H1 (cell line): Measurements from ENCODE around the gene GALNTL6. TPM values are rescaled to one million over a fixed set of nuclear protein-coding genes. Genes with fewer than 3 reads are reported as not detected.

Experiments
- CTCF ChIA-PET: fragments of 300-600 bp; sonication (Branson Sonifier 250); formaldehyde crosslinking; loops from one replicate; lab custom pipeline; 2021; ENCODE audit not compliant: partially characterized antibody; lab: Charles Lee
- POLR2A ChIA-PET: fragments of 300-600 bp; sonication (Branson Sonifier 250); formaldehyde crosslinking; loops from one replicate; lab custom pipeline; 2021; ENCODE audit warnings: inconsistent platforms; ENCODE audit not compliant: partially characterized antibody; lab: Charles Lee
- DNase-seq, 2 experiments: peaks; one replicate each; pipeline versions ENCODE4 v3.0.0 to v3.0.0-alpha.2; 2010 to 2022; ENCODE audit warnings: low spot score in 2 of 2, low read depth in 1 of 2, mixed read lengths in 1 of 2
- FAIRE-seq: peaks from 2 replicates; lab custom pipeline; 2011; peaks lifted over from hg19 to GRCh38; lab: Jason Lieb, UNC
- H2AFZ ChIP-seq: 2 replicates; pipeline ENCODE4 v1.8.1; 2012; ENCODE audit warnings: low read length, inconsistent platforms
- H2AK5ac ChIP-seq: 2 replicates; pipeline ENCODE4 v1.6.1; 2013; ENCODE audit warnings: low read depth, low read length
- H2BK120ac ChIP-seq: replicated peaks from 2 replicates; pipeline ENCODE3; 2013; ENCODE audit warnings: low read depth, low read length, inconsistent platforms
- H2BK12ac ChIP-seq: 2 replicates; pipeline ENCODE4 v1.6.1; 2013; ENCODE audit warnings: low read depth, low read length
- H2BK15ac ChIP-seq: 2 replicates; pipeline ENCODE4 v1.6.1; 2013; ENCODE audit warnings: low read length
- H2BK20ac ChIP-seq: 2 replicates; pipeline ENCODE4 v1.6.1; 2013; ENCODE audit warnings: low read length
- H2BK5ac ChIP-seq: 2 replicates; pipeline ENCODE4 v1.6.1; 2013; ENCODE audit warnings: low read depth, low read length
- H3K14ac ChIP-seq: 2 replicates; pipeline ENCODE4 v1.6.1; 2013; ENCODE audit warnings: inconsistent platforms; ENCODE audit not compliant: insufficient read length
- H3K18ac ChIP-seq: 2 replicates; pipeline ENCODE4 v1.6.1; 2013; ENCODE audit warnings: low read length; ENCODE audit errors: extremely low read depth
- H3K23ac ChIP-seq: 2 replicates; pipeline ENCODE4 v1.6.1; 2013; ENCODE audit warnings: inconsistent platforms; ENCODE audit not compliant: insufficient read length
- H3K23me2 ChIP-seq: 2 replicates; pipeline ENCODE4 v1.6.1; 2013; ENCODE audit warnings: low read depth, low read length
- H3K27ac ChIP-seq: 2 replicates; pipeline ENCODE4 v1.6.1; 2011; ENCODE audit warnings: low read depth, low read length, inconsistent platforms
- H3K27me3 ChIP-seq, 4 experiments: replicated peaks in 1 of 4; 1 replicate in 1 of 4; 2 replicates in 3 of 4; pipeline versions ENCODE4 v1.6.1 to v1.8.1; 2011 to 2013; ENCODE audit warnings: low read length in 3 of 4, mild to moderate bottlenecking in 3 of 4, inconsistent platforms in 2 of 4, mixed read lengths in 2 of 4, moderate library complexity in 1 of 4; ENCODE audit not compliant: control insufficient read depth in 3 of 4, insufficient read depth in 3 of 4; ENCODE audit errors: extremely low read depth in 1 of 4
- H3K36me3 ChIP-seq, 4 experiments: 2 replicates each; pipeline versions ENCODE4 v1.6.1 to v1.8.1; 2011 to 2013; ENCODE audit warnings: mild to moderate bottlenecking in 4 of 4, low read length in 3 of 4, moderate library complexity in 2 of 4, control low read depth in 1 of 4, inconsistent platforms in 1 of 4; ENCODE audit not compliant: insufficient read depth in 4 of 4, control insufficient read depth in 2 of 4
- H3K4ac ChIP-seq: replicated peaks from 2 replicates; pipeline ENCODE3; 2013; ENCODE audit warnings: low read length, low read depth, mixed read lengths, inconsistent platforms; ENCODE audit not compliant: insufficient read length
- H3K4me1 ChIP-seq, 4 experiments: replicated peaks in 1 of 4; 1 replicate in 1 of 4; 2 replicates in 3 of 4; pipeline versions ENCODE4 v1.6.1 to v1.8.1; 2011 to 2013; ENCODE audit warnings: low read length in 3 of 4, inconsistent platforms in 2 of 4, mixed read lengths in 1 of 4; ENCODE audit not compliant: insufficient read depth in 4 of 4, control insufficient read depth in 3 of 4
- H3K4me2 ChIP-seq, 2 experiments: 2 replicates each; pipeline versions ENCODE4 v1.6.1 to v1.8.1; 2011 to 2013; ENCODE audit warnings: low read depth in 2 of 2, low read length in 2 of 2, control low read depth in 1 of 2, inconsistent platforms in 1 of 2, mild to moderate bottlenecking in 1 of 2; ENCODE audit not compliant: insufficient read depth in 1 of 2
- H3K4me3 ChIP-seq, 4 experiments: fragments of 200-600, 300-600 bp in 1 of 4; sonication (generic), shearing (Covaris generic), sonication (Bioruptor Twin) in 1 of 4; 2 replicates each; pipeline versions ENCODE4 v1.5.1 to v1.8.1; 2011 to 2016; ENCODE audit warnings: low read length in 4 of 4, low read depth in 3 of 4, control low read depth in 2 of 4, inconsistent platforms in 2 of 4, mild to moderate bottlenecking in 2 of 4, mixed read lengths in 1 of 4, moderate library complexity in 1 of 4; ENCODE audit not compliant: insufficient read depth in 2 of 4; ENCODE audit errors: extremely low read depth in 1 of 4
- H3K56ac ChIP-seq: replicated peaks from 2 replicates; pipeline ENCODE3; 2013; ENCODE audit warnings: low read depth, mild to moderate bottlenecking, mixed read lengths, low read length, inconsistent platforms; ENCODE audit not compliant: insufficient read length
- H3K79me1 ChIP-seq: 2 replicates; pipeline ENCODE4 v1.6.1; 2013; ENCODE audit warnings: low read depth, low read length, control low read depth
- H3K79me2 ChIP-seq, 2 experiments: 2 replicates each; pipeline versions ENCODE4 v1.6.1 to v1.8.1; 2012 to 2013; ENCODE audit warnings: low read length in 2 of 2, mild to moderate bottlenecking in 2 of 2, inconsistent platforms in 1 of 2; ENCODE audit not compliant: insufficient read depth in 2 of 2, control insufficient read depth in 1 of 2
- H3K9ac ChIP-seq, 4 experiments: replicated peaks in 1 of 4; 1 replicate in 1 of 4; 2 replicates in 3 of 4; pipeline versions ENCODE4 v1.6.1 to v1.8.1; 2011 to 2013; ENCODE audit warnings: low read depth in 3 of 4, low read length in 3 of 4, control low read depth in 2 of 4, mild to moderate bottlenecking in 2 of 4, moderate library complexity in 2 of 4, inconsistent platforms in 1 of 4; ENCODE audit errors: extremely low read depth in 1 of 4
- H3K9me3 ChIP-seq, 2 experiments: 2 replicates each; pipeline versions ENCODE4 v1.6.1 to v1.8.1; 2012 to 2013; ENCODE audit warnings: mild to moderate bottlenecking in 2 of 2, moderate library complexity in 2 of 2, control low read depth in 1 of 2, inconsistent platforms in 1 of 2, low read depth in 1 of 2, low read length in 1 of 2, mixed read lengths in 1 of 2; ENCODE audit not compliant: insufficient read depth in 2 of 2
- H4K20me1 ChIP-seq, 2 experiments: replicated peaks in 1 of 2; 2 replicates each; pipeline versions ENCODE3 to v1.8.1; 2011 to 2013; ENCODE audit warnings: inconsistent platforms in 2 of 2, low read length in 2 of 2, mild to moderate bottlenecking in 1 of 2; ENCODE audit not compliant: insufficient read depth in 2 of 2, control insufficient read depth in 1 of 2
- H4K5ac ChIP-seq: 2 replicates; pipeline ENCODE4 v1.6.1; 2013; ENCODE audit warnings: low read length, low read depth, mixed read lengths, inconsistent platforms; ENCODE audit not compliant: insufficient read length
- H4K8ac ChIP-seq: 2 replicates; pipeline ENCODE4 v1.8.0; 2013; ENCODE audit warnings: mild to moderate bottlenecking, moderate library complexity, low read length, inconsistent platforms; ENCODE audit not compliant: insufficient read depth; ENCODE audit errors: extremely low read depth
- H4K91ac ChIP-seq: replicated peaks from 2 replicates; pipeline ENCODE3; 2013; ENCODE audit warnings: low read length, mixed read lengths, inconsistent platforms; ENCODE audit not compliant: insufficient read length
- BACH1 ChIP-seq: IDR thresholded peaks from 2 replicates; pipeline ENCODE4 v1.6.1; 2012; ENCODE audit warnings: low read length, improper control_type of control experiment
- CEBPB ChIP-seq: IDR thresholded peaks from 2 replicates; pipeline ENCODE4 v1.6.1; 2012; ENCODE audit warnings: low read depth, low read length
- CTCF ChIP-seq, 3 experiments: IDR thresholded peaks; 1 replicate in 2 of 3; 2 replicates in 1 of 3; pipeline versions ENCODE4 v1.5.1 to v1.6.1; 2011; ENCODE audit warnings: low read length in 3 of 3, mild to moderate bottlenecking in 3 of 3, inconsistent platforms in 2 of 3, low read depth in 1 of 3, moderate library complexity in 1 of 3; ENCODE audit not compliant: insufficient read depth in 1 of 3; ENCODE audit errors: control extremely low read depth in 1 of 3
- FOSL1 ChIP-seq: IDR thresholded peaks from 2 replicates; pipeline ENCODE4 v1.6.1; 2011; ENCODE audit warnings: mild to moderate bottlenecking, low read depth, low read length, moderate library complexity; ENCODE audit not compliant: insufficient read depth
- KDM4A ChIP-seq: IDR thresholded peaks from one replicate; pipeline ENCODE4 v1.7.1; 2012; ENCODE audit warnings: low read depth, mild to moderate bottlenecking, moderate library complexity, low read length, inconsistent platforms; ENCODE audit not compliant: severe bottlenecking
- KDM5A ChIP-seq: fragments of 200-600 bp; IDR thresholded peaks from 2 replicates; pipeline ENCODE4 v1.7.1; 2012; ENCODE audit warnings: mild to moderate bottlenecking, low read length, inconsistent platforms, mixed read lengths
- POLR2A ChIP-seq, 2 experiments: IDR thresholded peaks; 1 replicate in 1 of 2; 2 replicates in 1 of 2; pipeline ENCODE4 v1.6.1; 2011; ENCODE audit warnings: low read depth in 2 of 2, low read length in 2 of 2, mild to moderate bottlenecking in 2 of 2; ENCODE audit errors: control extremely low read depth in 1 of 2
- RFX5 ChIP-seq: IDR thresholded peaks from 2 replicates; pipeline ENCODE4 v1.6.1; 2011; ENCODE audit warnings: low read depth, low read length, improper control_type of control experiment, borderline replicate concordance
- RNF2 ChIP-seq: fragments of 200-900, 300-1000 bp; sonication (generic); IDR thresholded peaks from 2 replicates; pipeline ENCODE4 v1.7.1; 2016; ENCODE audit warnings: borderline replicate concordance, low read depth, mild to moderate bottlenecking, antibody characterized with exemption, low read length; ENCODE audit not compliant: poor library complexity, severe bottlenecking; ENCODE audit errors: missing control alignments
- SP2 ChIP-seq: IDR thresholded peaks from 2 replicates; pipeline ENCODE4 v1.6.1; 2012; ENCODE audit warnings: mild to moderate bottlenecking, low read length, inconsistent platforms
- SUZ12 ChIP-seq: fragments of 200-600 bp; sonication (generic); IDR thresholded peaks from 2 replicates; pipeline ENCODE4 v1.6.1; 2012; ENCODE audit warnings: mild to moderate bottlenecking, inconsistent platforms, low read length, moderate library complexity, mixed read lengths
- TAF1 ChIP-seq: IDR thresholded peaks from 2 replicates; pipeline ENCODE4 v1.6.1; 2011; ENCODE audit warnings: mild to moderate bottlenecking, low read depth, low read length
- WGBS, 2 experiments: shearing (Covaris generic) in 1 of 2; methylation state at CpG; one replicate each; pipeline versions ENCODE4 v1.1.6 to v1.1.7; 2013 to 2015; ENCODE audit warnings: low lambda C conversion rate in 2 of 2, mixed read lengths in 2 of 2, inconsistent platforms in 1 of 2, low coverage in 1 of 2, missing lambda C conversion rate in 1 of 2; ENCODE audit not compliant: insufficient replicate concordance in 2 of 2, insufficient coverage in 1 of 2, insufficient read length in 1 of 2; ENCODE audit errors: extremely low coverage in 1 of 2, missing lambda C conversion rate in 1 of 2; 5-methylcytosine and 5-hydroxymethylcytosine counted together
- polyA plus RNA-seq, 7 experiments: library from polyadenylated mRNA; depleted of rRNA in 3 of 7; stranded (reverse) in 5 of 7; unstranded in 2 of 7; fragments of >200 nt in 5 of 7; fragments of 200-250 nt in 2 of 7; gene quantifications; 1 replicate in 5 of 7; 2 replicates in 1 of 7; 4 replicates in 1 of 7; pipeline versions ENCODE4 v1.2.1 to v1.2.3, GENCODE V29; 2011 to 2013; ENCODE audit warnings: missing spikeins in 2 of 7, mixed read lengths in 2 of 7
- total RNA-seq: library from RNA; stranded (reverse); fragmentation: NEBNext Ultra II Directional; extraction: Animal tissue kit (Norgen Biotek cat#: 25700); gene quantifications from 2 replicates; pipeline ENCODE4 v1.2.1, GENCODE V29; 2021

GALNTL6 gene
- total and polyA plus RNA-seq, 2 of the 8 experiments (the other 6 are each of a cell fraction or from before 2014, with no cell fraction given) = 0.03 to 0.32 TPM

GRCh38 chr4:173019664-173020063, 1206.5 kb downstream of the GALNTL6 start:
- H3K14ac ChIP-seq = no peak overlapping the region
- ChIA-PET CTCF (interaction anchor here (0.5 to 6.2 kb wide), 5 partner anchors 8 to 282 kb away, joined by 3 to 108 read pairs (median 5); no protein-coding TSS in a partner anchor), POLR2A (no interaction called here)
- H3K56ac ChIP-seq = no peak overlapping the region
- FAIRE-seq = no peak
- peaks cover 2 to 4% (median 3%) of the 10 kb centered on the region in 4 experiments; a peak in 3 of 7 replicates for H3K4me1 ChIP-seq
- H2BK120ac ChIP-seq = no peak overlapping the region
- H3K4me2 ChIP-seq = no peak overlapping the region
- no peaks in the 10 kb centered on the region for H3K79me1 ChIP-seq
- H3K4ac ChIP-seq = no peak overlapping the region
- no peak overlapping the region for H2BK20ac ChIP-seq
- no peak for DNase-seq
- no peaks in the 10 kb centered on the region for H4K20me1 ChIP-seq
- H2BK12ac ChIP-seq = no peak overlapping the region
- no peak overlapping the region for H2BK5ac ChIP-seq
- H3K23ac ChIP-seq = no peak overlapping the region
- H3K27ac ChIP-seq = no peak overlapping the region
- no peak overlapping the region for H3K18ac ChIP-seq
- no peaks in the 10 kb centered on the region for H3K27me3 ChIP-seq
- H3K36me3 ChIP-seq = no peaks in the 10 kb centered on the region; a peak in 1 of 8 replicates
- no peak overlapping the region for H3K4me3 ChIP-seq
- H3K23me2 ChIP-seq = peaks cover 2% of the 10 kb centered on the region; the same call in 1 of the 2 replicates
- no peak overlapping the region for H4K91ac ChIP-seq
- peaks cover 4 to 6% of the 10 kb centered on the region in 2 experiments; a peak in 1 of 4 replicates for H3K9me3 ChIP-seq
- H4K5ac ChIP-seq = no peak overlapping the region
- H2BK15ac ChIP-seq = no peak overlapping the region
- WGBS, 2 experiments = 91% methylated on average over 3 of the region's 3 CpGs; no CpG with 5 or more reads in 1 of the 2 experiments
- no peak overlapping the region for H3K9ac ChIP-seq
- no peak overlapping the region for H2AFZ ChIP-seq
- H2AK5ac ChIP-seq = no peak overlapping the region
- no peaks in the 10 kb centered on the region for H3K79me2 ChIP-seq
- H4K8ac ChIP-seq = no peak overlapping the region
- TF ChIP-seq CTCF (IDR thresholded peaks at IDR 0.05; ENCODE audit: control extremely low read depth in 1 of 3, insufficient read depth in 1 of 3, low read depth in 1 of 3, low read length in 3 of 3) (no peak), KDM4A (no peak), TAF1 (no peak), FOSL1 (no peak), KDM5A (no peak), SP2 (no peak), CEBPB (no peak), BACH1 (no peak), RNF2 (no peak), RFX5 (no peak), SUZ12 (no peak), POLR2A (IDR thresholded peaks at IDR 0.05; ENCODE audit: control extremely low read depth in 1 of 2, low read depth in 2 of 2, low read length in 2 of 2) (no peak)
